Thyroid gland (tissue), 4 donors: ENCODE results near the gene OR4D1. TPM values are rescaled to one million over a fixed set of nuclear protein-coding genes. Genes with fewer than 3 reads are reported as not detected.

Source experiments
- DNase-seq, 2 donors: peaks; one replicate each; pipeline ENCODE4 v3.0.0-alpha.2; 2019
- H3K27ac ChIP-seq, 3 donors: fragments of 200-600 bp; sonication (generic); 1 replicate in 2 of 3; 2 replicates in 1 of 3; pipeline ENCODE4 v1.5.1; 2016 to 2019; ENCODE audit warnings: mild to moderate bottlenecking in 1 of 3, moderate library complexity in 1 of 3
- H3K27me3 ChIP-seq: fragments of 200-600 bp; sonication (generic); one replicate; pipeline ENCODE4 v1.5.1; 2019
- H3K36me3 ChIP-seq, 2 donors: fragments of 200-600 bp; sonication (generic); one replicate each; pipeline ENCODE4 v1.5.1; 2016 to 2019
- H3K4me1 ChIP-seq, 2 donors: fragments of 200-600 bp; sonication (generic); one replicate each; pipeline ENCODE4 v1.5.1; 2017 to 2019
- H3K4me3 ChIP-seq, 3 donors: fragments of 200-600 bp; sonication (generic); replicated peaks in 1 of 3; 1 replicate in 2 of 3; 2 replicates in 1 of 3; pipeline ENCODE4 v1.5.1; 2016; ENCODE audit warnings: mild to moderate bottlenecking in 1 of 3
- H3K9me3 ChIP-seq: fragments of 200-600 bp; sonication (generic); one replicate; pipeline ENCODE4 v1.5.1; 2017
- POLR2A ChIP-seq, 2 donors: fragments of 450-650 bp; IDR thresholded peaks; one replicate each; pipeline ENCODE4 v1.6.1; 2017; ENCODE audit warnings: antibody characterized with exemption in 2 of 2, mild to moderate bottlenecking in 2 of 2, moderate library complexity in 1 of 2
- WGBS, 2 donors: methylation state at CpG; one replicate each; pipeline ENCODE4 v1.1.5; 2017; 5-methylcytosine and 5-hydroxymethylcytosine counted together
- intact Hi-C: fragments of 100-400 bp; cut with DNase I; formaldehyde crosslinking; loops from one replicate; pipeline ENCODE4 v1.15.1; 2023
- total RNA-seq, 4 donors: library from RNA; depleted of rRNA; stranded (reverse); fragments of >200 nt; gene quantifications; one replicate each; pipeline ENCODE4 v1.2.3, GENCODE V29; 2016
- TF ChIP-seq, protein P1 (sequence below), 6 experiments: fragments of 200-600 bp in 3 of 6; fragments of 450-650 bp in 3 of 6; sonication (generic) in 3 of 6; IDR thresholded peaks; one replicate each; pipeline ENCODE4 v1.5.1; 2016 to 2019; ENCODE audit warnings: antibody characterized with exemption in 6 of 6, mild to moderate bottlenecking in 2 of 6, inconsistent platforms in 1 of 6, moderate library complexity in 1 of 6

Gene OR4D1
- total RNA-seq, 4 donors from 2014 or later = not detected

DNA sequence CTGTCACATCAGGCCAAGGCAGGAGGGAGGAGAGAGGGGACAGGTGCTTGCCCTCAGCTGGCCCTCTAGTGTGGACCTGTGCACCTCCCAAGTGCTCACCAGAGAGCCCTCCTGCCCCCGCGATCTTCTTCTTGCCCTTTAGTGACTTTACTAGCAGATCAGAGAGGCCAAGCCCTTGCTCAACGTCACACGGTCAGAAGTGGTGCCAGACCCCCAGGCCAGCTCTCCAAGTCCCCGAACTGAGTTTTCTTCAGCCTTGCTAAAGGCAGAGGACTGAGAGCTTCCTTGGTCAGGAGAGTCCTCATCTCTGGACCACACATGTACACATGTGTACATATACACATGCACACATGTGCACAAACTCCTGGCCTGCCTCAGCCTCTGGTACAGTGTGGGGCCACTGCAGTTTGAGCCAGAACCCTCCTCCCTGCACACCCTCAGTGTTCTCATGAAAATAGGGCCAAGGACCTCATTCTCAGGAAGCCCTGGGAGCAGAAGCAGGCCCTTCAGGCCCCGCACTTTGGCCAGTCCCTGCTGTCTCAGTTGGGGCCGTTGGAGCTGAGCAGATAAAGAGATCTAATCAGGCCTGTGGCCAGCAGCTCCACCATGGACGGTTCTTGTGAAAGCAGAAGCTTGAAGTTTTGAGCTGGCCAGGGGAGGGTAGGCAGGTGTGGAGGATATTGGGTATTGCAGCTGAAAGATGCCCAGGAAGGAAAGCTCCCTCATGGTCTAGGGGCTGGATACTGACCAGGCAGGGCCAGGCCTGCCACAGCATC, 37.0 kb downstream of the OR4D1 start:
- no peak for DNase-seq
- Histone ChIP-seq H3K36me3 (no peaks in the 10 kb centered on the region), H3K4me3 (no peak overlapping the region), H3K9me3 (no peaks in the 10 kb centered on the region), H3K27me3 (no peaks in the 10 kb centered on the region), H3K27ac (no peak overlapping the region), H3K4me1 (peaks cover 0 to 3% of the 10 kb centered on the region in 2 donors)
- WGBS, 2 donors = 78 to 83% methylated on average over 6 to 7 of the region's 8 CpGs
- intact Hi-C loops = no loop called here
- TF ChIP-seq, protein P1, sequence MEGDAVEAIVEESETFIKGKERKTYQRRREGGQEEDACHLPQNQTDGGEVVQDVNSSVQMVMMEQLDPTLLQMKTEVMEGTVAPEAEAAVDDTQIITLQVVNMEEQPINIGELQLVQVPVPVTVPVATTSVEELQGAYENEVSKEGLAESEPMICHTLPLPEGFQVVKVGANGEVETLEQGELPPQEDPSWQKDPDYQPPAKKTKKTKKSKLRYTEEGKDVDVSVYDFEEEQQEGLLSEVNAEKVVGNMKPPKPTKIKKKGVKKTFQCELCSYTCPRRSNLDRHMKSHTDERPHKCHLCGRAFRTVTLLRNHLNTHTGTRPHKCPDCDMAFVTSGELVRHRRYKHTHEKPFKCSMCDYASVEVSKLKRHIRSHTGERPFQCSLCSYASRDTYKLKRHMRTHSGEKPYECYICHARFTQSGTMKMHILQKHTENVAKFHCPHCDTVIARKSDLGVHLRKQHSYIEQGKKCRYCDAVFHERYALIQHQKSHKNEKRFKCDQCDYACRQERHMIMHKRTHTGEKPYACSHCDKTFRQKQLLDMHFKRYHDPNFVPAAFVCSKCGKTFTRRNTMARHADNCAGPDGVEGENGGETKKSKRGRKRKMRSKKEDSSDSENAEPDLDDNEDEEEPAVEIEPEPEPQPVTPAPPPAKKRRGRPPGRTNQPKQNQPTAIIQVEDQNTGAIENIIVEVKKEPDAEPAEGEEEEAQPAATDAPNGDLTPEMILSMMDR (IDR thresholded peaks at IDR 0.05) = no peak
- no peak for TF ChIP-seq POLR2A (IDR thresholded peaks at IDR 0.05)

DNA sequence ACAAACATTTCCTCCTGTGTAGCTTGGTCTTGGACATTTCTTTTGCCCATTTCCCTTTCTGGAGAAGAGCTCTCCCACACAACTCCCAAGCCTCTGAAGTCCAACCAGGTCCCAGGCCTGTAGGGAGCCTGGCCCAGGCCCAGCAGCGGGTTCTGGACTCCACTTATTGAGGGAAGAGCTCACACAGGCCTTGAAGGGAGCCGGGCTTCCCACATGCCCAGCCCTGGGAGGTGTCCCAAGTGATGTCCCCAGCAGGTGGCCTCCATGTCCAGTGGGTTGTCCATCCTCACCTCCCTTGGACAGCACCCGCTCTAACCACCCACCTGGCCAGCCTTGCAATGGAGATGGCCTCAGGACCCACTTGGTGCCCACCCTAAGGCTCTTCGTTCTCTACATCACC, 38.4 kb downstream of the OR4D1 start:
- Histone ChIP-seq H3K27me3 (no peaks in the 10 kb centered on the region), H3K4me3 (no peak overlapping the region), H3K36me3 (no peaks in the 10 kb centered on the region), H3K27ac (no peak overlapping the region), H3K4me1 (peaks cover 0 to 3% of the 10 kb centered on the region in 2 donors), H3K9me3 (no peaks in the 10 kb centered on the region)
- 88 to 93% methylated on average over 3 of the region's 4 CpGs for WGBS, 2 donors
- no peak for TF ChIP-seq POLR2A (IDR thresholded peaks at IDR 0.05)
- TF ChIP-seq, protein P1 (IDR thresholded peaks at IDR 0.05) = no peak
- intact Hi-C loops = no loop called here
- no peak for DNase-seq

DNA sequence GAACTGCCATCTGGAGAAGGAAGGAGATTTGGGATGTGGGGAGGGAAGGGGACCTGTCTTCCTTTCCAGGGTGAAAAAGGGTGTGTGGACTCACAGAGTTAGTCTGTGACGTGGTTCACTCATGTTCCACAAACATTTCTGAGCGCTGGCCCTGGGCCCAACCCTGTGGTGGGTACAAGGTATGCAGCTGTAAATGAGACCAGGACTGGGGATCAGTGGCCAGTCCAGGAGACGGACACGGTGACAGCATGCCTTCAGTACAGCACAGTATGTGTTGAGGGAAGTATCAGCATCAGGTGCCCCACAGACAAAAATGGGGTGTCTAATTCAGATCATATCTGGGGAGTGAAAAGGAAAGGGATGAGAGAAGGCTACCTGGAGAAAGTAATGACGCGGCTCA, 38.9 kb downstream of the OR4D1 start:
- Histone ChIP-seq H3K4me3 (no peak overlapping the region), H3K9me3 (no peaks in the 10 kb centered on the region), H3K27ac (no peak overlapping the region), H3K4me1 (peaks cover 0 to 3% of the 10 kb centered on the region in 2 donors), H3K36me3 (no peaks in the 10 kb centered on the region), H3K27me3 (no peaks in the 10 kb centered on the region)
- WGBS, 2 donors = 84 to 89% methylated on average over 6 of the region's 6 CpGs
- intact Hi-C loops = no loop called here
- no peak for DNase-seq
- TF ChIP-seq, protein P1 (IDR thresholded peaks at IDR 0.05) = no peak
- TF ChIP-seq POLR2A (IDR thresholded peaks at IDR 0.05) = no peak

DNA sequence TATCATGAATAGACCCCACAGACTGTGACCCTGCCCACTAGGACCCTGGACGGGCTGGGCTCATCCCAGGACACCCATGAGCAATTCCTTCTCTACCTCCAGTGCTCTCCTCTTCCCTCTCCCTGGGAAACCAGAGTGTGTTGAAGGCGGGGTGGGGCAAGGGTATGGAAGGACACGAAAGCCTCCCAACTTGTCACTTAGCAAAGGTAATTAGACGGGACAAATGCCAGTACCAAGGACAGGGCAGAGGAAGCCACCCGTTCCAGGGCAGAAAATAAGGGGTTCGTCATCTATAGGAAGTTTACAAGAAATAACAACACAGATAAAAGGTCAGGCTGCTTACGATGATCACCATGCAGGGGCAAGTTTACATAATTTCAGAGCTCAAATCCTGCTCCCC, 39.5 kb downstream of the OR4D1 start:
- peaks cover 0 to 3% of the 10 kb centered on the region in 2 donors for H3K4me1 ChIP-seq
- TF ChIP-seq, protein P1 (IDR thresholded peaks at IDR 0.05) = no peak
- no peak for TF ChIP-seq POLR2A (IDR thresholded peaks at IDR 0.05)
- no peak overlapping the region for H3K4me3 ChIP-seq
- no peak for DNase-seq
- no peaks in the 10 kb centered on the region for H3K9me3 ChIP-seq
- no peak overlapping the region for H3K27ac ChIP-seq
- 44 to 51% methylated on average over 7 of the region's 7 CpGs for whole genome bisulfite sequencing, 2 donors
- no peaks in the 10 kb centered on the region for H3K27me3 ChIP-seq
- intact Hi-C loops = no loop called here
- no peaks in the 10 kb centered on the region for H3K36me3 ChIP-seq

DNA sequence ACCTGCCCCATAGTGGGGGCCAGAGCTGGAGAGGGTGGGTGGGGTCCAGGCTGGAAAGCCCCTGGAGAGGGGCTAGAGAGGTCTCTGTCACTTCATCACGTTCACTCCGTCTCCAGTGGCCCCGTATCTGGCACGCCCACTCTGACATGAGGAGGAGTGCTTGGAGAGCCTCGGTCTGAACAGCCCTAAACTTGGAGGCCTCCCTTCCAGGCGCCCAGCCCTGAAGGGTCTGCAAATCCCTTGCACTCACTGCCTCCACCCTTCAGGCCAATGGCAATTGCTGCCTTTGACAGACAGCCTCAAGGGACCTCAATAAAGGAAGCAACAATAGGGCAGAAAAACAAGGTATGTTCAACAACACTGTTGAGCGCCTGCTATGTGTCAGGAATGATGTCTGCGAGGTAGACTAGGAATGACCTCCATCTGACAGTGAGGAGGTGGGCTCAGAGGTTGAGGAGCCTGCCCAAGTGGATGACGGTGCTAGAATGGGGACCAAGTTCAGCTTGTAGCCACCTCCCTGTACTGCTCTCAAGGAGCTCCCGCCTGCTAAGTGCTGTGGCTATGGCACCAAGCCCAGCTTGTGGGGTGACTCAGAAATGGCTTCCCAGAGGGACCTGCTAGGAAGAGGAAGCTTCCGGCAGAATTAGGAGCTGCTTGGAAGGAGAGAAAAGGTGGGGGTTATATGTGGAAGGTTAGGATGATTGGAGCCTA, 41.4 kb downstream of the OR4D1 start:
- peaks cover 0 to 3% of the 10 kb centered on the region in 2 donors for H3K4me1 ChIP-seq
- WGBS, 2 donors = 44 to 46% methylated on average over 9 to 11 of the region's 11 CpGs
- no peaks in the 10 kb centered on the region for H3K9me3 ChIP-seq
- no peak overlapping the region for H3K27ac ChIP-seq
- no peaks in the 10 kb centered on the region for H3K27me3 ChIP-seq
- H3K4me3 ChIP-seq = no peak overlapping the region
- DNase-seq = peak; percentile 70 to 77
- no peak for TF ChIP-seq POLR2A (IDR thresholded peaks at IDR 0.05)
- TF ChIP-seq, protein P1 (IDR thresholded peaks at IDR 0.05) = no peak
- no peaks in the 10 kb centered on the region for H3K36me3 ChIP-seq
- intact Hi-C loops = no loop called here
